Ishikawa (cell line): ENCODE results near the gene TEX29.

Source experiments
- CEBPB ChIP-seq: IDR thresholded peaks from 2 replicates; pipeline ENCODE4 v1.6.1; 2012
- CREB1 ChIP-seq: IDR thresholded peaks from 2 replicates; pipeline ENCODE4 v1.6.1; 2012; ENCODE audit warnings: low read depth
- EGR1 ChIP-seq: IDR thresholded peaks from 2 replicates; pipeline ENCODE4 v1.6.1; 2012
- EP300 ChIP-seq: IDR thresholded peaks from 2 replicates; pipeline ENCODE4 v1.6.1; 2012; ENCODE audit warnings: borderline replicate concordance
- FOXM1 ChIP-seq: IDR thresholded peaks from 2 replicates; pipeline ENCODE4 v1.6.1; 2012; ENCODE audit warnings: low read depth, borderline replicate concordance
- NFIC ChIP-seq: IDR thresholded peaks from 2 replicates; pipeline ENCODE4 v1.6.1; 2012
- RAD21 ChIP-seq: IDR thresholded peaks from 2 replicates; pipeline ENCODE4 v1.6.1; 2012; ENCODE audit warnings: low read depth
- TAF1 ChIP-seq: IDR thresholded peaks from 2 replicates; pipeline ENCODE4 v1.6.1; 2012; ENCODE audit warnings: low read depth, mild to moderate bottlenecking
- TCF12 ChIP-seq: IDR thresholded peaks from 2 replicates; pipeline ENCODE4 v1.6.1; 2012; ENCODE audit warnings: low read depth
- TEAD4 ChIP-seq: IDR thresholded peaks from 2 replicates; pipeline ENCODE4 v1.6.1; 2012
- YY1 ChIP-seq: IDR thresholded peaks from 2 replicates; pipeline ENCODE4 v1.6.1; 2012; ENCODE audit warnings: low read depth
- ZBTB7A ChIP-seq: IDR thresholded peaks from 2 replicates; pipeline ENCODE4 v1.6.1; 2012; ENCODE audit warnings: low read depth
- TF ChIP-seq, protein P1 (sequence below): IDR thresholded peaks from 2 replicates; pipeline ENCODE4 v1.6.1; 2012
- TF ChIP-seq, protein P2 (sequence below): IDR thresholded peaks from 2 replicates; pipeline ENCODE4 v1.6.1; 2012
- TF ChIP-seq, protein P3 (sequence below): IDR thresholded peaks from 2 replicates; pipeline ENCODE4 v1.6.1; 2012; ENCODE audit warnings: low read depth, mild to moderate bottlenecking

TEX29 gene

DNA sequence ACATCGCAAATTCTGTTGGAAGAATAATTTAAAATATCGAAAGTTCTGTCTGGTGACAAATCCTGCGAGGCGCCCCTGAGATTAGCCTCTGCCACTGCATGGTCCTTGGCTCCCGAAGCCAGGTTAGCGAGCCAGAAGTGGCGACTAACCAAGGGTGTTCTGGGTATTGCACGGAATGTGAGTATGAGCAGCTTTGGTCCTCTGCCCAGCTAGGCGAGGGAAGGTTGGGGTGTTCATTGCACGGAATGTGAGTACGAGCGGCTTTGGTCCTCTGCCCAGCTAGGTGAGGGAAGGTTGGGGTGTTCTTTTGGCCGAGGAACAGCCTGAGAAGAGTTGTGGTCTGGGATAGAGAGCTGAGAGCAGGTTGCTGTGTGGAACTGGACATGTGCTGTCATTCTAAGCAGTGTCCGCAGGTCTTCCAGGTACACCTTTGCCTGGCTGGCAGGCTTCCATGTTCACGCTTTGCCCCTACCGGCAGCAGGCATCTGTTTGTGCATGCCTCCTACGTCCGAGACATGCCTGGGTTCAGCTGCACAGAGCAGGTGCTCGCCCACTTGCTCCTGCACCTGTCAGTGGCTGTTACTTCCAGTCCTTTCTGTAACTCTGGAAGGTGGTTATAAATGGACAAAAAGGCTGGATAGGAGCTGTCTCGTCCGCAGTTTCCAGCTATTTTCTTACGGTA lies 18.3 kb upstream of the TEX29 start:
- no peak for TF ChIP-seq EGR1
- TF ChIP-seq NFIC = no peak
- no peak for TF ChIP-seq CREB1
- no peak for TF ChIP-seq CEBPB
- no peak for TF ChIP-seq TAF1
- TF ChIP-seq, protein P1, sequence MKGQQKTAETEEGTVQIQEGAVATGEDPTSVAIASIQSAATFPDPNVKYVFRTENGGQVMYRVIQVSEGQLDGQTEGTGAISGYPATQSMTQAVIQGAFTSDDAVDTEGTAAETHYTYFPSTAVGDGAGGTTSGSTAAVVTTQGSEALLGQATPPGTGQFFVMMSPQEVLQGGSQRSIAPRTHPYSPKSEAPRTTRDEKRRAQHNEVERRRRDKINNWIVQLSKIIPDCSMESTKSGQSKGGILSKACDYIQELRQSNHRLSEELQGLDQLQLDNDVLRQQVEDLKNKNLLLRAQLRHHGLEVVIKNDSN = no peak
- TF ChIP-seq TEAD4 = no peak
- TF ChIP-seq ZBTB7A = no peak
- no peak for TF ChIP-seq YY1
- TF ChIP-seq, protein P2, sequence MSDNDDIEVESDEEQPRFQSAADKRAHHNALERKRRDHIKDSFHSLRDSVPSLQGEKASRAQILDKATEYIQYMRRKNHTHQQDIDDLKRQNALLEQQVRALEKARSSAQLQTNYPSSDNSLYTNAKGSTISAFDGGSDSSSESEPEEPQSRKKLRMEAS = no peak
- TF ChIP-seq TCF12 = no peak
- no peak for TF ChIP-seq RAD21
- TF ChIP-seq, protein P3, sequence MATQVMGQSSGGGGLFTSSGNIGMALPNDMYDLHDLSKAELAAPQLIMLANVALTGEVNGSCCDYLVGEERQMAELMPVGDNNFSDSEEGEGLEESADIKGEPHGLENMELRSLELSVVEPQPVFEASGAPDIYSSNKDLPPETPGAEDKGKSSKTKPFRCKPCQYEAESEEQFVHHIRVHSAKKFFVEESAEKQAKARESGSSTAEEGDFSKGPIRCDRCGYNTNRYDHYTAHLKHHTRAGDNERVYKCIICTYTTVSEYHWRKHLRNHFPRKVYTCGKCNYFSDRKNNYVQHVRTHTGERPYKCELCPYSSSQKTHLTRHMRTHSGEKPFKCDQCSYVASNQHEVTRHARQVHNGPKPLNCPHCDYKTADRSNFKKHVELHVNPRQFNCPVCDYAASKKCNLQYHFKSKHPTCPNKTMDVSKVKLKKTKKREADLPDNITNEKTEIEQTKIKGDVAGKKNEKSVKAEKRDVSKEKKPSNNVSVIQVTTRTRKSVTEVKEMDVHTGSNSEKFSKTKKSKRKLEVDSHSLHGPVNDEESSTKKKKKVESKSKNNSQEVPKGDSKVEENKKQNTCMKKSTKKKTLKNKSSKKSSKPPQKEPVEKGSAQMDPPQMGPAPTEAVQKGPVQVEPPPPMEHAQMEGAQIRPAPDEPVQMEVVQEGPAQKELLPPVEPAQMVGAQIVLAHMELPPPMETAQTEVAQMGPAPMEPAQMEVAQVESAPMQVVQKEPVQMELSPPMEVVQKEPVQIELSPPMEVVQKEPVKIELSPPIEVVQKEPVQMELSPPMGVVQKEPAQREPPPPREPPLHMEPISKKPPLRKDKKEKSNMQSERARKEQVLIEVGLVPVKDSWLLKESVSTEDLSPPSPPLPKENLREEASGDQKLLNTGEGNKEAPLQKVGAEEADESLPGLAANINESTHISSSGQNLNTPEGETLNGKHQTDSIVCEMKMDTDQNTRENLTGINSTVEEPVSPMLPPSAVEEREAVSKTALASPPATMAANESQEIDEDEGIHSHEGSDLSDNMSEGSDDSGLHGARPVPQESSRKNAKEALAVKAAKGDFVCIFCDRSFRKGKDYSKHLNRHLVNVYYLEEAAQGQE = no peak
- no peak for TF ChIP-seq FOXM1
- no peak for TF ChIP-seq EP300

DNA sequence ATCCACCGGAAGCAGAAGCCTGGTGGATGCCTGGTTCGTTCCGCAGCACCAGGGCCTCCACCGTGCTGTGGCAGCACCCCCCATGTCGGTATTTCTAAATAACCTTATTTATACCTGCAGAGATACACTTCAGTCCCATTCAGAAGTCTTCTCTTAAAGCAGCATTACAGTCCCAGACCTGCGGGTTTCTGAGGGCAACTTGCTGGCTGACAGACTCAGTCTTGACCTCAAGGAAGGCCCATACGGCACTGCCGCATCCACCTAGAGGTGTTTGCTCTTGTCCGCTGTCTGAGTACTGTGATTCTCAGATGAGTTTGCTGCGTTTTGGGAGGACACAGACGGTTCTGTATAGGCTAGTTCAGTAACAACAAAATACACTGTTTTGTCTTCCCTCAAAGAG lies 16.9 kb upstream of the TEX29 start:
- TF ChIP-seq, protein P1 = no peak
- TF ChIP-seq TAF1 = no peak
- TF ChIP-seq NFIC = no peak
- TF ChIP-seq, protein P2 = no peak

DNA sequence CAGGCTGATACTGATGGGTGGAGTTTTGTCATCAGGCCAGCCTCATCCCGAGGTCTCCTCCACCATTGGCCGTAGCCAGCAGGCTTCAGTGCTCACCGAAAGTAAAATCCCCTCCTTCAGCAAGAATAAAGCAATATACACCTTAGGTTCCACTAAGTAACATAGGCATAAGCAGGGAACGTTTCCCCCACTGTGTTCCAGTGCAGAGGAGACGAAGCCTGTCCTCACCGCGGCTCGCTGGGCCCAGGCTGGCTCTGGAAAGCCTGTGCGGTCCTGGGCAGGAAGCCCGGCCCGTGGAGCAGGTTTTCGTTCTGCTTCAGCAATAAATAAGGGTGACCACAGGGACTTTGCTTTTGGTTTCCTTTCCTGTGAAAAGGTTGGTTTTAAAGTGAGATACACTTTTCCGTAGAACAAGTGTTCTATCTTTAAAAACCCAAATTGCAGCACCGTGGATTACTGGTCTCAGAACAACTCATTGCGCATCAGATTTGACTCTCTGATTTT lies 16.3 kb upstream of the TEX29 start:
- TF ChIP-seq CEBPB (no peak), TAF1 (no peak), YY1 (no peak), TCF12 (no peak), CREB1 (no peak), TEAD4 (no peak), FOXM1 (no peak), NFIC (no peak), EP300 (no peak), EGR1 (no peak), RAD21 (no peak), ZBTB7A (no peak)
- TF ChIP-seq, protein P2 = no peak
- TF ChIP-seq, protein P1 = no peak
- TF ChIP-seq, protein P3 = no peak

DNA sequence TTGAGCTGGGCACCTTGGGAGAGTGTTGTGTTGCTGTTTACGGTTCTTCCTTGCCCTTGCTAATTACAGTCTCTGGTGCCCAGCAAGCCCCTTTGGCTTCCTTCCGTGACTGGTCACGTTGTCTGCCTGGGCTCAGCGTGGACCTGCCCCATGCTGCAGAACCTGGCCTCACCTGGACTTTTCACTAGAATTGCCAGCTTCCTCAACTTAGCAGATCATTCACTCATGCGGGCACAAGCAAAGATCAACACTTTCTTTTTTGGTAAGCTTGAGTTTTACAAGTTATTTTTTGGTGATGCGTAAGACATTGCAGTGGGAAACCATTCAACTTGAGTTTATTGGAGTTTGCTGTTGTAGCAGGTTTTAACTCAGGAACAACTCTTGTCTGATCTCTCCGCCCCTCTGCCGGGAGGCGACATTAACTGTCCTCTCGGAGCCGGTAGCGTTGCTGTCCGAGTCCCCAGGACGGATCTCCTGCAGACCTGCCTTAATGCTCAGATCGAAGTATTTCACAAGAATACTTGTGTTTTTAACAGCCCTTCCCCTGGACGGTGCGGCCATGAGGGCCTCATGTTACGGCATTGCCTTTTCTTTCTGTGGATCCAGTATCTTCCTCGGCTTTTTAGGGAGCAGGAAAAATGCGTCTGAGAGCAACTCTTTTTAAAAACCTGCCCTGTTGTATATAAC lies 15.7 kb upstream of the TEX29 start:
- no peak for TF ChIP-seq EGR1
- no peak for TF ChIP-seq EP300

DNA sequence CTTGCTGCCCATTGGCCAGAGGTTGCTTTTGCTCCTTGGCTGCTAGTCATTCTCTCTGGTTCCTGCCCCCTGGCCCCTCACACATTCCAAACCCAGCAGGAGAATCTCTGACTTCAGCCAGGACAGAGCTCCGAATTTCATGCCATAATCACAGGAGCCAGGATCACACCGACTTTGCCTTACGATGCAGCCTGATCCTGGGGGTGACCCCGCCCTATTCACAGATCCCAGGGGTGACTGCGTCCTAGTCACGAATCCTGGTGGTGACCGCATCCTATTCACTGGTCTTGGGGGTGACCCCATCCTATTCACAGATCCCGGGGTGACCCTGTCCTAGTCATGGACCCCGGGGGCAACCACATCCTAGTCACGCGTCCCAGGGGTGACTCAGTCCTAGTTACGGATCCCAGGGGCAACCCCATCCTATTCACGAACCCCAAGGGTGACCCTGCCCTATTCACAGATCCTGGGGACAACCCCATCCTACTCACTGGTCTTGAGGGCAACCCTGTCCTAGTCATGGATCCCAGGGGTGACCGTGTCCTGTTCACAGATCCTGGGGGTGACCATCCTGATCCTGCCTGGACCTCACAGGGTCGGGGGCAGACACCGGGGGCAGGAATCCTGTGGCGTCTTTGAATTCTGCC lies 7.4 kb upstream of the TEX29 start:
- TF ChIP-seq FOXM1 (no peak), CREB1 (no peak), CEBPB (no peak), YY1 (no peak), EGR1 (no peak), EP300 (no peak), ZBTB7A (no peak), NFIC (no peak), RAD21 (no peak), TAF1 (no peak), TCF12 (no peak)
- TF ChIP-seq, protein P1 = no peak
- TF ChIP-seq, protein P2 = no peak
- TF ChIP-seq, protein P3 = no peak
